Breast epithelium (tissue), 3 donors: Measurements from ENCODE around the gene HDAC9.

Source experiments
- POLR2A ChIP-seq: fragments of 450-650 bp; IDR thresholded peaks from one replicate; pipeline ENCODE4 v1.6.1; 2016; ENCODE audit warnings: antibody characterized with exemption, mild to moderate bottlenecking, moderate library complexity
- POLR2AphosphoS5 ChIP-seq, 3 donors: sonication (generic); formaldehyde crosslinking; IDR thresholded peaks; one replicate each; pipeline ENCODE4 v1.6.1; 2017; ENCODE audit warnings: antibody characterized with exemption in 3 of 3
- TF ChIP-seq, protein P1 (sequence below), 3 donors: fragments of 450-650 bp; IDR thresholded peaks; one replicate each; pipeline ENCODE4 v1.5.1; 2016 to 2017; ENCODE audit warnings: antibody characterized with exemption in 3 of 3, mild to moderate bottlenecking in 3 of 3, moderate library complexity in 3 of 3

DNA sequence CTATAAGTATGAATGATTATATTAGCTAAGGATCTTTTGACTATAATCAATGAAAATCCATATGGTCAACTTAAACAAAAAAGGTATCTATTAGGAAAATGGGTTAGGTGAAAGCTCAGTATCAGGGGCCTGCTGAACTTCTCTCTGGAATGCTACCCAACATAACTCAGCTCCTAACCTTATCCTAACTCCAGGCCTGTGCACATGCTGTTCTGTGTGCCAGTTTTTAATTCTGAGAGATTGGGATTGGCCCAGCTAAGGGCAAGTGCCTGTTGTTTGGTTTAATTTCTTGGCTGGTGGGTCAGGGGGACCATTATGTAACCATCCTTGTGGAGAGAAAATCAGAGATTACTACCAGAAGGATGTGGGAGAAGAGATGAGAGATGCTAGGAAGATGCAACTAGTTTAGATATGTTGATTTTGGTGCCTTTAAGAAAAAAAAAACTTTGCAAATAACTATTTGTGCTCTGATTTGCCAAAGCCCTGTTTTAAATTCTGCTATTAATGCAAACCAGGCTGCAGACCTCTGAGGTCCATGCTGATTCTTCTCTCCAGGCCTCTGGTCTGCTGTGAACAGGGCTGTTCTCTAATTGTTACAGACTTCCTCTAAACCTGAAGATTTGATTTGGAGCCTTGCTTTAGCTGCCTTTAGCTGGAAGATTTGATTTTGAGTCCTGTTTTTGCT, 23.9 kb upstream of the HDAC9 start:
- TF ChIP-seq, protein P1, sequence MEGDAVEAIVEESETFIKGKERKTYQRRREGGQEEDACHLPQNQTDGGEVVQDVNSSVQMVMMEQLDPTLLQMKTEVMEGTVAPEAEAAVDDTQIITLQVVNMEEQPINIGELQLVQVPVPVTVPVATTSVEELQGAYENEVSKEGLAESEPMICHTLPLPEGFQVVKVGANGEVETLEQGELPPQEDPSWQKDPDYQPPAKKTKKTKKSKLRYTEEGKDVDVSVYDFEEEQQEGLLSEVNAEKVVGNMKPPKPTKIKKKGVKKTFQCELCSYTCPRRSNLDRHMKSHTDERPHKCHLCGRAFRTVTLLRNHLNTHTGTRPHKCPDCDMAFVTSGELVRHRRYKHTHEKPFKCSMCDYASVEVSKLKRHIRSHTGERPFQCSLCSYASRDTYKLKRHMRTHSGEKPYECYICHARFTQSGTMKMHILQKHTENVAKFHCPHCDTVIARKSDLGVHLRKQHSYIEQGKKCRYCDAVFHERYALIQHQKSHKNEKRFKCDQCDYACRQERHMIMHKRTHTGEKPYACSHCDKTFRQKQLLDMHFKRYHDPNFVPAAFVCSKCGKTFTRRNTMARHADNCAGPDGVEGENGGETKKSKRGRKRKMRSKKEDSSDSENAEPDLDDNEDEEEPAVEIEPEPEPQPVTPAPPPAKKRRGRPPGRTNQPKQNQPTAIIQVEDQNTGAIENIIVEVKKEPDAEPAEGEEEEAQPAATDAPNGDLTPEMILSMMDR (IDR thresholded peaks at IDR 0.05), result no peak
- TF ChIP-seq POLR2AphosphoS5 (IDR thresholded peaks at IDR 0.05) (no peak), POLR2A (no peak)
